Small intestine (tissue), 7 donors: ENCODE measurements around the gene ZMIZ1. TPM values are rescaled to one million over a fixed set of nuclear protein-coding genes. Genes with fewer than 3 reads are reported as not detected.

Source experiments
- DNase-seq, 2 donors: peaks; one replicate each; pipeline versions ENCODE4 v3.0.0 to v3.0.0-alpha.2; 2013
- FAIRE-seq: peaks from 2 replicates; lab custom pipeline; 2012; peaks lifted over from hg19 to GRCh38; lab: Jason Lieb, UNC
- H3K27ac ChIP-seq, 3 donors: one replicate each; pipeline ENCODE4 v1.5.1; 2013; ENCODE audit warnings: low read length in 2 of 3, mild to moderate bottlenecking in 2 of 3, control low read depth in 1 of 3, inconsistent platforms in 1 of 3, low read depth in 1 of 3, moderate library complexity in 1 of 3
- H3K27me3 ChIP-seq, 3 donors: one replicate each; pipeline ENCODE4 v1.6.1; 2013; ENCODE audit warnings: low read length in 3 of 3, inconsistent platforms in 1 of 3; ENCODE audit not compliant: control insufficient read depth in 3 of 3, insufficient read depth in 3 of 3
- H3K36me3 ChIP-seq, 3 donors: one replicate each; pipeline ENCODE4 v1.6.1; 2013; ENCODE audit warnings: low read length in 3 of 3, inconsistent platforms in 1 of 3, low read depth in 1 of 3, mild to moderate bottlenecking in 1 of 3, moderate library complexity in 1 of 3; ENCODE audit not compliant: control insufficient read depth in 3 of 3, insufficient read depth in 2 of 3
- H3K4me1 ChIP-seq, 3 donors: one replicate each; pipeline ENCODE4 v1.6.1; 2013; ENCODE audit warnings: low read length in 2 of 3, inconsistent platforms in 1 of 3, low read depth in 1 of 3, mild to moderate bottlenecking in 1 of 3, moderate library complexity in 1 of 3; ENCODE audit not compliant: control insufficient read depth in 3 of 3, insufficient read depth in 2 of 3
- H3K4me3 ChIP-seq, 3 donors: one replicate each; pipeline ENCODE4 v1.5.1; 2013; ENCODE audit warnings: low read length in 3 of 3, control low read depth in 1 of 3, inconsistent platforms in 1 of 3, low read depth in 1 of 3, mild to moderate bottlenecking in 1 of 3, moderate library complexity in 1 of 3
- H3K9me3 ChIP-seq, 2 donors: one replicate each; pipeline ENCODE4 v1.6.1; 2013; ENCODE audit warnings: low read depth in 1 of 2, low read length in 1 of 2; ENCODE audit not compliant: control insufficient read depth in 2 of 2, insufficient read depth in 1 of 2
- WGBS, 3 donors: extraction: QIAGEN DNeasy Blood & Tissue Kit; methylation state at CpG; one replicate each; pipeline ENCODE4 v1.1.7; 2013; 5-methylcytosine and 5-hydroxymethylcytosine counted together
- polyA plus RNA-seq, 4 donors: library from polyadenylated mRNA; stranded (reverse) in 3 of 4; unstranded in 1 of 4; fragments of 200-250 nt in 3 of 4; fragments of 120-200 nt in 1 of 4; gene quantifications; one replicate each; pipeline versions ENCODE4 v1.2.1 to v1.2.3, GENCODE V29; 2013
- donor health status: healthy with polysubstance abuse.
- donor health status: control.
- donor health status: control.
- donor health status: Bipolar disorder and iron deficiency.
- donor health status: healthy.

ZMIZ1 gene
- polyA plus RNA-seq, 4 donors = 15.1 to 40.7 (median 19.9) TPM

DNA sequence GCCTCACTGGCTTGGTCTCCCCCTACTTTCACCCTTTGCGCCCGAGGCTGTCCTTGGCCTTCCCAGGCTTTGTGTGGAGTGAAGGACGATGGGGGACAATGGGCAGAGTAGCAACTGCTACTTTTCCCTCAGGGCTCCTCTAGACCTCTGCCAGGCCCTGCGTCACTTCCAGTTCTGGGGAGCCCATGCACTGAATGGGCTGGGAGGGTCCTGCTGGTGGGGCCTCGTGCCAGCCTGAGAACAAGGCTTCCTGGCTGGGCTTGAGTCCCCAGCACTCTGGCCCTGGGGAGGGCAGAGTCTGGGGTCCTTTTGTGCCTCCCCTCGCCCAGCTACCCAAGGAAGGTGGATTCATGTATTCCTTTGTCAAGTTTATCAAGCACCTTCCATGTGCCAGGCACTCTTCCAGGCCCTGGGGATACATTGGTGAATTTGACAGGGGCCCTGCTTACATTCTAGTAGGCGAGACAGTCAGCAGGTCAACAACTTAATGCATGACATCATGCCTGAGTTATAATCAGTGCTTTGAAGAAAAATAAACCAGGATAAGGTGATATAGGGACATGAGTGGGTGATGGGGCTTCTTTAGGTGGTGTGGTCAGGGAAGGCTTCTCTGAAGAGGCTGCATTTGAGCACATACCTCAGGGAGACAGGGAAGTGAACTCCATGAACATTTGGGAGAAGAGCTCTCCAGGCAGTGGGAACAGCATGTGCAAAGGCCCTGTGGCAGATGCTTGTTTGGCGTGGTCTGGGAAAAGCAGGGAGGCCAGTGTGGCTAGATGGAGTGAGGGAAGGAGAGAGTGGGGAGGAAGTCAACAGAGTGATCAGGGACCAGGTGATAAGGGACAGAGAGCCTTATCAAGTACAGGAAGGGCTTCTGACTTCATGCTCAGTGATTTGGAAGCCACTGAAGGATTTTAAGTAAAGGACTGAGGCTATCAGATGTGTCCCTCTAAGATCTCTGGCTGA is 14.1 kb downstream of the ZMIZ1 start:
- Histone ChIP-seq H3K4me1 (peaks cover 20 to 53% (median 35%) of the 10 kb centered on the region in 3 donors), H3K4me3 (no peak overlapping the region), H3K9me3 (no peaks in the 10 kb centered on the region), H3K27me3 (no peaks in the 10 kb centered on the region), H3K36me3 (peaks cover 0 to 50% (median 0%) of the 10 kb centered on the region in 3 donors), H3K27ac (peak overlapping the region in 1 of 3 donors; percentile 85)
- FAIRE-seq (no peak), DNase-seq (no peak)
- WGBS, 3 donors = 72 to 86% (median 80%) methylated on average over 8 of the region's 8 CpGs

- Histone ChIP-seq H3K4me3 (no peak overlapping the region), H3K27ac (peak overlapping the region; percentile 26 to 85 (median 34)), H3K9me3 (no peaks in the 10 kb centered on the region), H3K4me1 (peaks cover 8 to 39% (median 26%) of the 10 kb centered on the region in 3 donors), H3K27me3 (no peaks in the 10 kb centered on the region), H3K36me3 (peaks cover 0 to 59% (median 0%) of the 10 kb centered on the region in 3 donors)
- DNase-seq (peak; percentile 87 to 93), FAIRE-seq (no peak)
- WGBS, 3 donors = 32 to 37% (median 34%) methylated on average over 9 of the region's 9 CpGs
Observed at GRCh38 chr10:79084012-79084971, 15.5 kb downstream of the ZMIZ1 start.

- Histone ChIP-seq H3K9me3 (no peaks in the 10 kb centered on the region), H3K4me1 (peaks cover 5 to 31% (median 20%) of the 10 kb centered on the region in 3 donors), H3K27ac (peak overlapping the region in 1 of 3 donors; percentile 84), H3K4me3 (no peak overlapping the region), H3K36me3 (peaks cover 0 to 58% (median 0%) of the 10 kb centered on the region in 3 donors), H3K27me3 (no peaks in the 10 kb centered on the region)
- FAIRE-seq (no peak), DNase-seq (no peak)
- 83 to 90% (median 87%) methylated on average over 14 of the region's 14 CpGs for whole genome bisulfite sequencing, 3 donors
Observed at GRCh38 chr10:79084972-79085597, 16.3 kb downstream of the ZMIZ1 start.

DNA sequence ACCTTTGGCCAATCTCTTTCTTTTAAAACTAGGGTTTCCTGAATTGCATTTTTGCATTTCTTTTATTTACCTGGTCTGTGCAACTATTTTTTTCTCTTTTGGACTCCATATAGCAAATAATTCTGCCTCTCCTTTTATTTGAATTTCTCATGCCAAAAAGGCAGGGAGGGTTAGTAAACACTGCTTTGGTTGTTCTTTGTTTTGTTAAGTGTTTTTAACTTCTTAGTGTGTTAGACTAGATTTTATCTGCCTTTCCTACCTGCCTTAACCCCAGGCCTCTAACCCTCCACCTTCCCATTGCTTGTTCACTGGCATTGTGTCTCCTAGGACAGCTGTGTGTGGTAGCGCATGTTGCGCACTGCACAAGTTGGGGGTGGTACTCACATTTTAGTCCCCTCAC is 18.1 kb downstream of the ZMIZ1 start:
- no peak for FAIRE-seq
- Histone ChIP-seq H3K4me1 (peaks cover 5 to 22% (median 20%) of the 10 kb centered on the region in 3 donors), H3K27ac (no peak overlapping the region), H3K9me3 (no peaks in the 10 kb centered on the region), H3K4me3 (no peak overlapping the region), H3K36me3 (peaks cover 0 to 52% (median 0%) of the 10 kb centered on the region in 3 donors), H3K27me3 (no peaks in the 10 kb centered on the region)
- WGBS, 3 donors = 96 to 100% (median 98%) methylated on average over 2 of the region's 2 CpGs
- no peak for DNase-seq

DNA sequence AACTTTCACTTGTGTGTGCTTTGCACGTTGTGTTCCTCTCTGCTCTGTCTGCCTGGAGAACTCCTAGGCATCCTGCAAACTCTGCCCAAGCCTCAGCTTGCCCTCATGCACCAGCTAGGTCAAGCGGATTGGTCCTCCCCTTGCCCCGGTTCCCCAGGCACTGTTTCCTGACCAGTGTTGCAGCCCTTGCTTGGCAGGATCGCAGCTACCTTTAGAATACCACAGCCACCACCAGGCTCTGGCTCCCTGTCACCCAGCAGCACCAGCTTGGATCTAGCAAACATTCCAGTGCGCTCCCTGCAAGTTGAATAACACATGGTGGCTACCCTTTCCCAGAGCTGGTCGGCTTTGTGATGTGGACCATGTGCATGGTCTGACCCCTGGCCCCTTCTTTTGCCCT is 19.0 kb downstream of the ZMIZ1 start:
- Histone ChIP-seq H3K4me1 (peaks cover 5 to 31% (median 16%) of the 10 kb centered on the region in 3 donors), H3K9me3 (no peaks in the 10 kb centered on the region), H3K27ac (no peak overlapping the region), H3K36me3 (peaks cover 0 to 47% (median 0%) of the 10 kb centered on the region in 3 donors), H3K27me3 (no peaks in the 10 kb centered on the region), H3K4me3 (no peak overlapping the region)
- no peak for FAIRE-seq
- WGBS, 3 donors = 54 to 68% (median 56%) methylated on average over 6 of the region's 6 CpGs
- no peak for DNase-seq

DNA sequence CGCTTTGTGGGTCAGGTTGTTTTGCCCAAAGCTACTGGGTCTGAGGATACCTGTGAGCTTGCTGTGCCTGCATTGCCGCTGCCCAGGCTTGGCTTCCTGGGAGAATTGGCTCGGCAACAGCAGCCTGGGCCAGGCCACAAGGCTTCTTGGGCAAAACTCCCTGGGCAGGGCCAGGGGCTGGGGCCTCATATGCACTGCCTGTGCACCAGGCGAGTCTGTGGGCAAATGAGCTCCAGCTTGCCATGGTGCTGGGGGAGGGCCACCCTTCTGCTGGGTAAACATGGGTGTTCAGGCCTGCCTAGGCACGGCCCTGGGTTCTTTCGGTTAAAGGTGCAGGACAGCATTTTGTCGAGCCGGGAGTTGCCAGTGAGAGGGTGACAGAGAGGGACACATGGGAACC is 19.4 kb downstream of the ZMIZ1 start:
- no peak overlapping the region for H3K4me3 ChIP-seq
- 45 to 70% (median 54%) methylated on average over 8 of the region's 8 CpGs for WGBS, 3 donors
- H3K27me3 ChIP-seq = no peaks in the 10 kb centered on the region
- DNase-seq (peak in 1 of 2 donors; percentile 24), FAIRE-seq (no peak)
- H3K27ac ChIP-seq = no peak overlapping the region
- H3K9me3 ChIP-seq = no peaks in the 10 kb centered on the region
- peaks cover 0 to 46% (median 0%) of the 10 kb centered on the region in 3 donors for H3K36me3 ChIP-seq
- H3K4me1 ChIP-seq = peaks cover 4 to 31% (median 16%) of the 10 kb centered on the region in 3 donors

GRCh38 chr10:79088613-79089355 is 20.0 kb downstream of the ZMIZ1 start:
- DNase-seq = no peak
- Histone ChIP-seq H3K9me3 (no peaks in the 10 kb centered on the region), H3K4me3 (no peak overlapping the region), H3K27me3 (no peaks in the 10 kb centered on the region), H3K27ac (peak overlapping the region in 1 of 3 donors; percentile 6), H3K4me1 (peaks cover 2 to 31% (median 10%) of the 10 kb centered on the region in 3 donors), H3K36me3 (peaks cover 0 to 46% (median 0%) of the 10 kb centered on the region in 3 donors)
- no peak for FAIRE-seq
- WGBS, 3 donors = 81 to 83% (median 83%) methylated on average over 15 of the region's 15 CpGs
